Skin of body (tissue), 2 donors: ENCODE data around the gene PDE4D. TPM values are rescaled to one million over a fixed set of nuclear protein-coding genes. Genes with fewer than 3 reads are reported as not detected.

Source experiments
- DNase-seq: peaks from one replicate; lab custom pipeline; 2025; lab: John Stamatoyannopoulos, UW
- total RNA-seq: library from RNA; depleted of rRNA; stranded (reverse); fragments of >200 nt; gene quantifications from one replicate; pipeline ENCODE4 v1.2.3, GENCODE V29; 2014

Gene PDE4D
- total RNA-seq, 1 donor from 2014 or later = 39.7 TPM

GRCh38 chr5:59522201-59522831, 371.2 kb downstream of the PDE4D start:
- no peak for DNase-seq

- DNase-seq = no peak
Measured at GRCh38 chr5:59521476-59521875, 372.1 kb downstream of the PDE4D start.

- no peak for DNase-seq
Measured at GRCh38 chr5:59519338-59519737, 374.2 kb downstream of the PDE4D start.

- DNase-seq = no peak
Measured at GRCh38 chr5:59517926-59518585, 375.5 kb downstream of the PDE4D start.

- DNase-seq = peak; percentile 35
Measured at GRCh38 chr5:59516161-59516560, 377.4 kb downstream of the PDE4D start.

GRCh38 chr5:59506285-59506877, 387.1 kb downstream of the PDE4D start:
- DNase-seq = no peak

GRCh38 chr5:59504043-59504442, 389.5 kb downstream of the PDE4D start:
- DNase-seq = no peak

GRCh38 chr5:59503220-59503619, 390.3 kb downstream of the PDE4D start:
- peak; percentile 4 for DNase-seq

GRCh38 chr5:59501316-59501715, 392.2 kb downstream of the PDE4D start:
- no peak for DNase-seq

GRCh38 chr5:59500014-59500413, 393.5 kb downstream of the PDE4D start:
- no peak for DNase-seq

- no peak for DNase-seq
Measured at GRCh38 chr5:59497207-59497606, 396.3 kb downstream of the PDE4D start.

GRCh38 chr5:59496524-59497134, 396.9 kb downstream of the PDE4D start:
- DNase-seq = no peak

GRCh38 chr5:59491945-59492344, 401.6 kb downstream of the PDE4D start:
- DNase-seq = no peak

GRCh38 chr5:59489551-59489950, 404.0 kb downstream of the PDE4D start:
- no peak for DNase-seq

- DNase-seq = no peak
Measured at GRCh38 chr5:59487772-59488729, 405.5 kb downstream of the PDE4D start.

GRCh38 chr5:59487068-59487686, 406.3 kb downstream of the PDE4D start:
- DNase-seq = no peak

- DNase-seq = no peak
Measured at GRCh38 chr5:59486508-59486907, 407.0 kb downstream of the PDE4D start.

GRCh38 chr5:59485629-59486439, 407.7 kb downstream of the PDE4D start:
- DNase-seq = peak; percentile 24

GRCh38 chr5:59485107-59485506, 408.4 kb downstream of the PDE4D start:
- peak; percentile 13 for DNase-seq

- no peak for DNase-seq
Measured at GRCh38 chr5:59484618-59485017, 408.9 kb downstream of the PDE4D start.
